Lung (tissue), 12 donors: ENCODE measurements around the gene ZNF8. TPM values are rescaled to one million over a fixed set of nuclear protein-coding genes. Genes with fewer than 3 reads are reported as not detected.
A peak's percentile ranks its signal among the peaks of the same experiment; 100 is the strongest.

ENCODE experiments used
- ATAC-seq: fragments of 200-7000 bp; cut with Tn5 transposase; one replicate; pipeline ENCODE4 v1.9.1; 2020; ENCODE audit warnings: moderate number of reproducible peaks; ENCODE audit not compliant: insufficient read depth, low FRiP score
- DNase-seq, 3 donors: peaks; one replicate each; pipeline ENCODE4 v3.0.0-alpha.2; 2013 to 2017
- H3K27ac ChIP-seq, 2 donors: one replicate each; pipeline ENCODE4 v1.5.1; 2013; ENCODE audit warnings: mild to moderate bottlenecking in 2 of 2, moderate library complexity in 2 of 2, control low read depth in 1 of 2, inconsistent platforms in 1 of 2, low read depth in 1 of 2, low read length in 1 of 2
- H3K27me3 ChIP-seq, 3 donors: one replicate each; pipeline ENCODE4 v1.5.1; 2013; ENCODE audit warnings: low read length in 2 of 3; ENCODE audit not compliant: control insufficient read depth in 3 of 3, insufficient read depth in 3 of 3
- H3K36me3 ChIP-seq, 4 donors: one replicate each; pipeline ENCODE4 v1.5.1; 2013; ENCODE audit warnings: low read length in 4 of 4, mild to moderate bottlenecking in 1 of 4, moderate library complexity in 1 of 4; ENCODE audit not compliant: control insufficient read depth in 4 of 4, insufficient read depth in 4 of 4
- H3K4me1 ChIP-seq, 5 donors: one replicate each; pipeline ENCODE4 v1.5.1; 2013; ENCODE audit warnings: low read length in 5 of 5, mild to moderate bottlenecking in 2 of 5, moderate library complexity in 1 of 5; ENCODE audit not compliant: control insufficient read depth in 5 of 5, insufficient read depth in 5 of 5
- H3K4me3 ChIP-seq: one replicate; pipeline ENCODE4 v1.5.1; 2013; ENCODE audit warnings: mild to moderate bottlenecking, control low read depth, moderate library complexity
- H3K9ac ChIP-seq, 2 donors: one replicate each; pipeline ENCODE4 v1.5.1; 2013; ENCODE audit warnings: low read length in 2 of 2, control low read depth in 1 of 2; ENCODE audit not compliant: insufficient read depth in 1 of 2
- H3K9me3 ChIP-seq, 4 donors: one replicate each; pipeline ENCODE4 v1.5.1; 2013; ENCODE audit warnings: low read length in 3 of 4, mild to moderate bottlenecking in 1 of 4, moderate library complexity in 1 of 4; ENCODE audit not compliant: control insufficient read depth in 4 of 4, insufficient read depth in 3 of 4
- WGBS, 2 donors: extraction: QIAGEN DNeasy Blood & Tissue Kit; methylation state at CpG; one replicate each; pipeline ENCODE4 v1.1.7; 2013; 5-methylcytosine and 5-hydroxymethylcytosine counted together
- polyA plus RNA-seq, 2 donors: library from polyadenylated mRNA; stranded (reverse); fragments of 200-250 nt; gene quantifications; one replicate each; pipeline ENCODE4 v1.2.1, GENCODE V29; 2013
- total RNA-seq, 2 donors: library from RNA; depleted of rRNA in 1 of 2; stranded (reverse); fragments of >200 nt in 1 of 2; gene quantifications; one replicate each; pipeline ENCODE4 v1.2.1, GENCODE V29; 2014 to 2021
- TF ChIP-seq, protein P1 (sequence below): IDR thresholded peaks from 2 replicates; pipeline ENCODE4 v1.5.1; 2012; ENCODE audit warnings: mild to moderate bottlenecking; ENCODE audit errors: control extremely low read depth, extremely low read depth
- donor health status: control.
- donor health status: control.
- donor health status: Bipolar disorder and iron deficiency.
- donor health status: healthy.
- donor health status: DM: yes; HTN: yes; CAD: no.

ZNF8 gene
- total and polyA plus RNA-seq, 4 donors = 1.2 to 8.0 (median 3.5) TPM

DNA sequence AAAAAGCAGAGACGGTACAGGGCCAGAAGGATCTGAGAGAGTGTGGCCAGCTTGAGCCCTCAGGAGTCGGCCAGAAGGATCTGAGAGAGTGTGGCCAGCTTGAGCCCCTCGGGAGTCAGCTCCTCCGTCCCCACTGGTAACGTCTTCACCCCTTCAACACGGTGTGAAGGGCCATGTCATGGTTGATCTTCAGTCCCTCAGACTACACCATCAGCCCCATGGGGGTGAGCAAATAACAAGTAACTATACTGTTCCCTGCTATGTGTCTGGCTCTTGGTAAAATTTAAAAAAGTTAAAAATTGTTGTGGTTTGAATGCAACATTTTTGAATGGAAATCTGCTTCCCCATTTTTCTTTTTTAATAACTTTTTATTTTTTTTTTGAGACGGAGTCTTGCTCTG is 1.6 kb upstream of the ZNF8 start:
- H3K9ac ChIP-seq = no peak overlapping the region
- no peaks in the 10 kb centered on the region for H3K27me3 ChIP-seq
- 91 to 95% methylated on average over 7 of the region's 7 CpGs for WGBS, 2 donors
- no peak overlapping the region for H3K27ac ChIP-seq
- ATAC-seq (no peak), DNase-seq (no peak)
- peaks cover under 1 to 39% (median 23%) of the 10 kb centered on the region in 4 donors for H3K36me3 ChIP-seq
- H3K4me3 ChIP-seq = no peak overlapping the region
- TF ChIP-seq, protein P1, sequence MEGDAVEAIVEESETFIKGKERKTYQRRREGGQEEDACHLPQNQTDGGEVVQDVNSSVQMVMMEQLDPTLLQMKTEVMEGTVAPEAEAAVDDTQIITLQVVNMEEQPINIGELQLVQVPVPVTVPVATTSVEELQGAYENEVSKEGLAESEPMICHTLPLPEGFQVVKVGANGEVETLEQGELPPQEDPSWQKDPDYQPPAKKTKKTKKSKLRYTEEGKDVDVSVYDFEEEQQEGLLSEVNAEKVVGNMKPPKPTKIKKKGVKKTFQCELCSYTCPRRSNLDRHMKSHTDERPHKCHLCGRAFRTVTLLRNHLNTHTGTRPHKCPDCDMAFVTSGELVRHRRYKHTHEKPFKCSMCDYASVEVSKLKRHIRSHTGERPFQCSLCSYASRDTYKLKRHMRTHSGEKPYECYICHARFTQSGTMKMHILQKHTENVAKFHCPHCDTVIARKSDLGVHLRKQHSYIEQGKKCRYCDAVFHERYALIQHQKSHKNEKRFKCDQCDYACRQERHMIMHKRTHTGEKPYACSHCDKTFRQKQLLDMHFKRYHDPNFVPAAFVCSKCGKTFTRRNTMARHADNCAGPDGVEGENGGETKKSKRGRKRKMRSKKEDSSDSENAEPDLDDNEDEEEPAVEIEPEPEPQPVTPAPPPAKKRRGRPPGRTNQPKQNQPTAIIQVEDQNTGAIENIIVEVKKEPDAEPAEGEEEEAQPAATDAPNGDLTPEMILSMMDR = no peak
- H3K9me3 ChIP-seq = peaks cover 0 to 12% (median 7%) of the 10 kb centered on the region in 4 donors
- peaks cover 0 to 9% (median 8%) of the 10 kb centered on the region in 5 donors for H3K4me1 ChIP-seq

DNA sequence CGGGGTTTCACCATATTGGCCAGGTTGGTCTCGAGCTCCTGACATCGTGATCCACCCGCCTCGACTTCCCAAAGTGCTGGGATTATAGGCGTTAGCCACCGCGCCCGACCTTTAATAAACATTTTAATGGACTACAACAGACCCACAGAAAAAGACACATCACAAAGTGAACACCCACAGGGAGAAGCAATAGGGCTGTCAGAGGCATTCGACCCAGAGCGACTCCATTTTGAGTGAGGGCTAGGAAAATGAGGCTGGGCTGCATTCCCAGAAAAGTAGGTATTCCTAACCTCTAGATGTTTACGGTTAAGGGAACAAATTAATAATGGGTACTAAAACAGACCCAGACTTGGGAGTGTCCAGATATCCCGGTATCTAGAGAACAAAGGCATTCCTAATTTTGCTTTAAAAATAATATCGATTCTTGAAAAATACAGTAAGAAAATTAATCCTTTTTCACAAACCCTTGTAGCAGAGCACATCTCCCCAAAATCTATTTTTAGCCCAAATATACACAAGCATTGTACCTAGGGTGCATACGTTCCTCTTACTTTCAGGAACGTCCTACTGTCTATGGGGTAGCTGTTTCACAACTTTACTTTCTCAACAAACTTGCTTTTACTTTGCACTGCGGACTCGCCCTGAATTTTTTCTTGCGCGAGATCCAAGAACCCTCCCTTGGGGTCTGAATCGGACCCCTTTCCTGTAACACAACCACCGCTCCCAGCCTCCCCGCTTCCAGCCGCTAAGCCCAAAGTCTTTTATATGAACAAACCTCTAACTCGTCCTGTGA is 811 bp upstream of the ZNF8 start:
- Histone ChIP-seq H3K9me3 (peaks cover 0 to 9% (median 7%) of the 10 kb centered on the region in 4 donors), H3K4me1 (peaks cover 0 to 9% (median 8%) of the 10 kb centered on the region in 5 donors), H3K27ac (peak overlapping the region; percentile 90 to 91), H3K9ac (peak overlapping the region; percentile 43 to 87), H3K27me3 (no peaks in the 10 kb centered on the region), H3K36me3 (peaks cover 0 to 38% (median 20%) of the 10 kb centered on the region in 4 donors), H3K4me3 (peak overlapping the region; percentile 64)
- TF ChIP-seq, protein P1 = no peak
- DNase-seq = peak in 2 of 3 donors; percentile 28 to 41
- 43 to 44% methylated on average over 25 of the region's 25 CpGs for WGBS, 2 donors
- peak; percentile 3 for ATAC-seq

DNA sequence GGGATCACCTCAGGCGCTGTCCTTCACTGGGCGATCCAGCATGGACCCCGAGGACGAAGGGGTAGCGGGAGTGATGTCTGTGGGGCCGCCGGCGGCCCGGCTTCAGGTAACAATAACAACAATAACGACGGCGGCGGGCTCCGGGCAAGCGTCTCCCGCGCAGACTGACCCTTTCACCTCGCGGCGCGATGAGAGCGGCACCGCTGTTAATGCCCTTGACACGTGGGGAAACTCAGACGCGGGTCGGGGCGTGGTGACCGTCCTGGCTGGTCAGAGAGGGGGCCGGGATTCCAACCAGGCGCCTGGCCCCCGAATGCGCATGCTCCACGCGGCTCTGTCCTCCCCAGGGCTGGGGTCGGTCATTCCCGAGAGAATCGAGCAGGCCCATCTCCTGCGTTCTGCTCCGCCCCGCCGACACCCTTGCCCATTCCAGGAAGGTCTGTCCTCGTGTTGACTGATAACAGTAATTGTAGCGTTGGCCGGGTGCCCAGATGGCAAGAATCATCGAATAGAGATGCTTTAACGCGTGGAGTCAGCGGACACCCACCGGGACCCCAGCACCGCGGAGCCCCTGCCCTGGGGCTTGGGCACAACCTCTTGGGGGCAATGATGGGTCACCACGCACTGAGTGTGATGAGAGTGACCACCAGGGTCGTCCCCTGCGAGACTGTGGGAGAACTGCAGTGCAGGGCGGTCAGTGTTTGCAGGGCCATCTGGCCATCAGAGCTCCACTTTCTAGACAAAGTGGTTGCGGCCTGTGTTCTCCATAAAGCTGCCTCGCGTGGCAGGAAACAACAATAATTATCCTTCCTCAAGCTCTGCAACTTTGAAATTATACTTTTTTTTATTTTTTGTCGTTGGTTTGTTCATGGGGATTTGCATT is 528 bp downstream of the ZNF8 start:
- WGBS, 2 donors = 2 to 5% methylated on average over 58 to 60 of the region's 60 CpGs
- DNase-seq = peak; percentile 84 to 89 (median 89)

More for the DNA sequence above, 528 bp downstream of the ZNF8 start:
- Histone ChIP-seq H3K27me3 (no peaks in the 10 kb centered on the region), H3K9me3 (peaks cover 0 to 7% (median 5%) of the 10 kb centered on the region in 4 donors), H3K9ac (peak overlapping the region; percentile 73 to 92), H3K4me1 (peaks cover 0 to 9% (median 8%) of the 10 kb centered on the region in 5 donors), H3K27ac (peak overlapping the region; percentile 90 to 92), H3K36me3 (peaks cover 0 to 39% (median 18%) of the 10 kb centered on the region in 4 donors), H3K4me3 (peak overlapping the region; percentile 87)
- ATAC-seq = peak; percentile 44
- TF ChIP-seq, protein P1 = no peak
